HG03469 (cell line): ENCODE results near the gene SRCIN1.
A peak's percentile ranks its signal among the peaks of the same experiment; 100 is the strongest.
"Not testable (repeated sequence)": the region's sequence is repeated elsewhere in the genome, so short reads cannot be mapped to it uniquely, and the experiment has no call there.

Source experiments
- ATAC-seq: cut with Tn5 transposase; IDR thresholded peaks from one replicate; pipeline ENCODE4 v1.9.1; 2021; ENCODE audit warnings: mild to moderate bottlenecking, moderate library complexity, moderate number of reproducible peaks; ENCODE audit not compliant: unreplicated experiment

Gene SRCIN1

GRCh38 chr17:38485681-38486298 is 120.0 kb downstream of the SRCIN1 start:
- ATAC-seq: peak; percentile 62

GRCh38 chr17:38485146-38485468 is 120.6 kb downstream of the SRCIN1 start:
- no peak for ATAC-seq

GRCh38 chr17:38484242-38485145 is 121.3 kb downstream of the SRCIN1 start:
- ATAC-seq: not testable (repeated sequence)

- ATAC-seq: not testable (repeated sequence)
Measured at GRCh38 chr17:38482700-38483043, 123.1 kb downstream of the SRCIN1 start.

- ATAC-seq: not testable (repeated sequence)
Measured at GRCh38 chr17:38482039-38482699, 123.6 kb downstream of the SRCIN1 start.
